ENCODE data around the gene LDB2.
"Not testable (repeated sequence)": the region's sequence is repeated elsewhere in the genome, so short reads cannot be mapped to it uniquely, and the experiment has no call there.

LDB2 gene

GRCh38 chr4:16596267-16596666 lies 302.2 kb downstream of the LDB2 start:
- no peak for DNase-seq (ENCODE audit: low read depth)

GRCh38 chr4:16594128-16594527 lies 304.3 kb downstream of the LDB2 start:
- DNase-seq (ENCODE audit: low read depth): no peak

GRCh38 chr4:16593386-16593785 lies 305.1 kb downstream of the LDB2 start:
- no peak for DNase-seq (ENCODE audit: low read depth)

GRCh38 chr4:16591272-16591826 lies 307.1 kb downstream of the LDB2 start:
- no peak for DNase-seq (ENCODE audit: low read depth)

GRCh38 chr4:16590797-16591196 lies 307.6 kb downstream of the LDB2 start:
- no peak for DNase-seq (ENCODE audit: low read depth)

GRCh38 chr4:16588651-16589050 lies 309.8 kb downstream of the LDB2 start:
- DNase-seq (ENCODE audit: low read depth): no peak

- no peak for DNase-seq (ENCODE audit: low read depth)
Observed at GRCh38 chr4:16588149-16588548, 310.3 kb downstream of the LDB2 start.

GRCh38 chr4:16585053-16585452 lies 313.4 kb downstream of the LDB2 start:
- no peak for DNase-seq (ENCODE audit: low read depth)

- no peak for DNase-seq (ENCODE audit: low read depth)
Observed at GRCh38 chr4:16583764-16584163, 314.7 kb downstream of the LDB2 start.

- DNase-seq (ENCODE audit: low read depth): no peak
Observed at GRCh38 chr4:16582526-16582925, 315.9 kb downstream of the LDB2 start.

- DNase-seq (ENCODE audit: low read depth): no peak
Observed at GRCh38 chr4:16582036-16582435, 316.4 kb downstream of the LDB2 start.

GRCh38 chr4:16581117-16581516 lies 317.3 kb downstream of the LDB2 start:
- no peak for DNase-seq (ENCODE audit: low read depth)

GRCh38 chr4:16580514-16580913 lies 317.9 kb downstream of the LDB2 start:
- DNase-seq (ENCODE audit: low read depth): no peak

- DNase-seq (ENCODE audit: low read depth): no peak
Observed at GRCh38 chr4:16579866-16580265, 318.6 kb downstream of the LDB2 start.

- DNase-seq (ENCODE audit: low read depth): no peak
Observed at GRCh38 chr4:16577177-16577576, 321.3 kb downstream of the LDB2 start.

- DNase-seq (ENCODE audit: low read depth): no peak
Observed at GRCh38 chr4:16574981-16575380, 323.5 kb downstream of the LDB2 start.

GRCh38 chr4:16573739-16574138 lies 324.7 kb downstream of the LDB2 start:
- DNase-seq (ENCODE audit: low read depth): no peak

- DNase-seq (ENCODE audit: low read depth): no peak
Observed at GRCh38 chr4:16573206-16573605, 325.2 kb downstream of the LDB2 start.

- no peak for DNase-seq (ENCODE audit: low read depth)
Observed at GRCh38 chr4:16572631-16573030, 325.8 kb downstream of the LDB2 start.

GRCh38 chr4:16572161-16572560 lies 326.3 kb downstream of the LDB2 start:
- no peak for DNase-seq (ENCODE audit: low read depth)

- DNase-seq (ENCODE audit: low read depth): no peak
Observed at GRCh38 chr4:16569790-16570189, 328.7 kb downstream of the LDB2 start.

- DNase-seq (ENCODE audit: low read depth): not testable (repeated sequence)
Observed at GRCh38 chr4:16557316-16557715, 341.1 kb downstream of the LDB2 start.

- no peak for DNase-seq (ENCODE audit: low read depth)
Observed at GRCh38 chr4:16555156-16555555, 343.3 kb downstream of the LDB2 start.

GRCh38 chr4:16550531-16550930 lies 347.9 kb downstream of the LDB2 start:
- no peak for DNase-seq (ENCODE audit: low read depth)

GRCh38 chr4:16545656-16546055 lies 352.8 kb downstream of the LDB2 start:
- DNase-seq (ENCODE audit: low read depth): no peak

Data from stimulated activated CD8-positive, alpha-beta memory T cell treated with anti-CD3 and anti-CD28 coated beads, Interleukin-12 subunit alpha, Interleukin-12 subunit beta, amount 100 ng/mL, for 4 hours (primary cell).